ENCODE measurements around the gene MARK2.

DNA sequence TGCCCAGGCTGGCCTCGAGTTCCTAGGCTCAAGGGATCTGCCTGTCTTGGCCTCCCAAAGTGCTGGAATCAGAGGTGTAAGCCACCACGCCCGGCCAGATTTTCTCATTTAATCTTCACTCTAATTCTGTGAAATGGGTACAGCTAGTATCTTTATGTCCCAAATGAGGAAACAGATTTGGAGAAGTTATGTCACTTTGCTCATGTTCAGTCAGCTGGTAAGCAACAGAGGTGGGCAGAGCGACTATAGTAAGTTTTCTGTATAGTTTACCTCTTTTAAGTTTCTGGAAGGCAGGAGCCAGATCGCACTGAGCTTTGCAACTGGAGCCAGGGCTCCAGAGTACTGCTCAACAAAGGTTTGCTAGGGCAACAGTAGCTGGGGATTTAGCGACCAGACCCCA lies 44.9 kb downstream of the MARK2 start:
- TF ChIP-seq, protein P1, sequence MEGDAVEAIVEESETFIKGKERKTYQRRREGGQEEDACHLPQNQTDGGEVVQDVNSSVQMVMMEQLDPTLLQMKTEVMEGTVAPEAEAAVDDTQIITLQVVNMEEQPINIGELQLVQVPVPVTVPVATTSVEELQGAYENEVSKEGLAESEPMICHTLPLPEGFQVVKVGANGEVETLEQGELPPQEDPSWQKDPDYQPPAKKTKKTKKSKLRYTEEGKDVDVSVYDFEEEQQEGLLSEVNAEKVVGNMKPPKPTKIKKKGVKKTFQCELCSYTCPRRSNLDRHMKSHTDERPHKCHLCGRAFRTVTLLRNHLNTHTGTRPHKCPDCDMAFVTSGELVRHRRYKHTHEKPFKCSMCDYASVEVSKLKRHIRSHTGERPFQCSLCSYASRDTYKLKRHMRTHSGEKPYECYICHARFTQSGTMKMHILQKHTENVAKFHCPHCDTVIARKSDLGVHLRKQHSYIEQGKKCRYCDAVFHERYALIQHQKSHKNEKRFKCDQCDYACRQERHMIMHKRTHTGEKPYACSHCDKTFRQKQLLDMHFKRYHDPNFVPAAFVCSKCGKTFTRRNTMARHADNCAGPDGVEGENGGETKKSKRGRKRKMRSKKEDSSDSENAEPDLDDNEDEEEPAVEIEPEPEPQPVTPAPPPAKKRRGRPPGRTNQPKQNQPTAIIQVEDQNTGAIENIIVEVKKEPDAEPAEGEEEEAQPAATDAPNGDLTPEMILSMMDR (IDR thresholded peaks at IDR 0.05), result no peak
- TF ChIP-seq POLR2A (IDR thresholded peaks at IDR 0.05), result no peak

All from body of pancreas (tissue), 4 donors.